Breast epithelium (tissue), 3 donors: ENCODE results near the gene GPC5.

ENCODE experiments used
- POLR2A ChIP-seq: fragments of 450-650 bp; IDR thresholded peaks from one replicate; pipeline ENCODE4 v1.6.1; 2016; ENCODE audit warnings: antibody characterized with exemption, mild to moderate bottlenecking, moderate library complexity
- POLR2AphosphoS5 ChIP-seq, 3 donors: sonication (generic); formaldehyde crosslinking; IDR thresholded peaks; one replicate each; pipeline ENCODE4 v1.6.1; 2017; ENCODE audit warnings: antibody characterized with exemption in 3 of 3
- TF ChIP-seq, protein P1 (sequence below), 3 donors: fragments of 450-650 bp; IDR thresholded peaks; one replicate each; pipeline ENCODE4 v1.5.1; 2016 to 2017; ENCODE audit warnings: antibody characterized with exemption in 3 of 3, mild to moderate bottlenecking in 3 of 3, moderate library complexity in 3 of 3

DNA sequence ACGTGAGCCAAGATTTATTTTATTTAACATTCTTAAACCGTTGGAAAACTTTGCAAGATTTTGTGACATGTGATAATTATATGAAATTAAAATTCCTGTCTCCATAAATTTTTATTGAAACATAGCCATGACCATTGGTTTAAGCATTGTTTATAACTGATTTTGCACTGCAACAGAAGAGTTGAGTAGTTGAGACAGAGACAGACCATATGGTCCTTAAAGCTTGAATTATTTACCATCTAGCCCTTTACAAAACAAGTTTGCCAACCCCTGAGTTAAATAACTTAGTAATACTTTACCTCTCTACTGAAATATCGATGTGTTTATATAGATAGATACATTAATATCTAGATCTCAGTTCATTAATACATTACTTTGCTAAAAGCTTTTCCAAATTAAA lies 1014.1 kb downstream of the GPC5 start:
- no peak for TF ChIP-seq POLR2A
- TF ChIP-seq, protein P1, sequence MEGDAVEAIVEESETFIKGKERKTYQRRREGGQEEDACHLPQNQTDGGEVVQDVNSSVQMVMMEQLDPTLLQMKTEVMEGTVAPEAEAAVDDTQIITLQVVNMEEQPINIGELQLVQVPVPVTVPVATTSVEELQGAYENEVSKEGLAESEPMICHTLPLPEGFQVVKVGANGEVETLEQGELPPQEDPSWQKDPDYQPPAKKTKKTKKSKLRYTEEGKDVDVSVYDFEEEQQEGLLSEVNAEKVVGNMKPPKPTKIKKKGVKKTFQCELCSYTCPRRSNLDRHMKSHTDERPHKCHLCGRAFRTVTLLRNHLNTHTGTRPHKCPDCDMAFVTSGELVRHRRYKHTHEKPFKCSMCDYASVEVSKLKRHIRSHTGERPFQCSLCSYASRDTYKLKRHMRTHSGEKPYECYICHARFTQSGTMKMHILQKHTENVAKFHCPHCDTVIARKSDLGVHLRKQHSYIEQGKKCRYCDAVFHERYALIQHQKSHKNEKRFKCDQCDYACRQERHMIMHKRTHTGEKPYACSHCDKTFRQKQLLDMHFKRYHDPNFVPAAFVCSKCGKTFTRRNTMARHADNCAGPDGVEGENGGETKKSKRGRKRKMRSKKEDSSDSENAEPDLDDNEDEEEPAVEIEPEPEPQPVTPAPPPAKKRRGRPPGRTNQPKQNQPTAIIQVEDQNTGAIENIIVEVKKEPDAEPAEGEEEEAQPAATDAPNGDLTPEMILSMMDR (IDR thresholded peaks at IDR 0.05): no peak
- TF ChIP-seq POLR2AphosphoS5 (IDR thresholded peaks at IDR 0.05): no peak
